ENCODE results near the gene CIBAR2. TPM values are rescaled to one million over a fixed set of nuclear protein-coding genes. Genes with fewer than 3 reads are reported as not detected.

CIBAR2 gene
- total and polyA plus RNA-seq, 2 donors (not counting 1 experiment from before 2014, with no cell fraction given), result not detected

GRCh38 chr16:85052536-85052935, 59.7 kb downstream of the CIBAR2 start:
- Histone ChIP-seq H3K9ac (ENCODE audit: insufficient read depth, low read length) (no peak overlapping the region), H3K4me2 (ENCODE audit: extremely low read depth, insufficient read depth, low read length) (no peak overlapping the region), H3K36me3 (ENCODE audit: control insufficient read depth, insufficient read depth, low read length) (no peaks in the 10 kb centered on the region), H3K27ac (ENCODE audit: insufficient read depth, low read length) (no peak overlapping the region), H4K20me1 (ENCODE audit: control insufficient read depth, extremely low read depth, insufficient read depth, low read length) (no peaks in the 10 kb centered on the region), H3K4me3 (replicated peaks in 1 of 4; ENCODE audit: control extremely low read depth in 1 of 4, insufficient read depth in 1 of 4, low read depth in 3 of 4, low read length in 4 of 4) (no peak overlapping the region), H3K4me1 (ENCODE audit: control insufficient read depth, extremely low read depth, insufficient read depth, low read length) (peaks cover 5% of the 10 kb centered on the region), H3K9me3 (ENCODE audit: control insufficient read depth, insufficient read depth, low read depth, low read length) (no peaks in the 10 kb centered on the region), H3K27me3 (ENCODE audit: control insufficient read depth, insufficient read depth, low read length) (no peaks in the 10 kb centered on the region), H2AFZ (ENCODE audit: low read length) (no peak overlapping the region), H3K79me2 (ENCODE audit: control insufficient read depth, insufficient read depth, low read length) (no peaks in the 10 kb centered on the region)
- TF ChIP-seq CTCF (conservative IDR thresholded peaks at IDR 0.05 in 1 of 2, IDR thresholded peaks at IDR 0.05 in 1 of 2; ENCODE audit: low read depth in 1 of 2, low read length in 2 of 2), result no peak
- TF ChIP-seq EZH2 (IDR thresholded peaks at IDR 0.05; ENCODE audit: low read length, missing control alignments), result no peak
- peak; percentile 15 to 24 for DNase-seq (ENCODE audit: low read depth in 2 of 2)

- H4K20me1 ChIP-seq (ENCODE audit: control insufficient read depth, extremely low read depth, insufficient read depth, low read length), result no peaks in the 10 kb centered on the region
- no peak overlapping the region for H3K4me3 ChIP-seq (replicated peaks in 1 of 4; ENCODE audit: control extremely low read depth in 1 of 4, insufficient read depth in 1 of 4, low read depth in 3 of 4, low read length in 4 of 4)
- no peaks in the 10 kb centered on the region for H3K36me3 ChIP-seq (ENCODE audit: control insufficient read depth, insufficient read depth, low read length)
- no peak overlapping the region for H3K4me2 ChIP-seq (ENCODE audit: extremely low read depth, insufficient read depth, low read length)
- H3K9me3 ChIP-seq (ENCODE audit: control insufficient read depth, insufficient read depth, low read depth, low read length), result no peaks in the 10 kb centered on the region
- no peaks in the 10 kb centered on the region for H3K27me3 ChIP-seq (ENCODE audit: control insufficient read depth, insufficient read depth, low read length)
- H2AFZ ChIP-seq (ENCODE audit: low read length), result no peak overlapping the region
- H3K9ac ChIP-seq (ENCODE audit: insufficient read depth, low read length), result no peak overlapping the region
- TF ChIP-seq CTCF (conservative IDR thresholded peaks at IDR 0.05 in 1 of 2, IDR thresholded peaks at IDR 0.05 in 1 of 2; ENCODE audit: low read depth in 1 of 2, low read length in 2 of 2) (no peak), EZH2 (IDR thresholded peaks at IDR 0.05; ENCODE audit: low read length, missing control alignments) (no peak)
- H3K79me2 ChIP-seq (ENCODE audit: control insufficient read depth, insufficient read depth, low read length), result no peaks in the 10 kb centered on the region
- DNase-seq (ENCODE audit: low read depth in 2 of 2), result no peak
- no peak overlapping the region for H3K27ac ChIP-seq (ENCODE audit: insufficient read depth, low read length)
- peaks cover 5% of the 10 kb centered on the region for H3K4me1 ChIP-seq (ENCODE audit: control insufficient read depth, extremely low read depth, insufficient read depth, low read length)
Measured at GRCh38 chr16:85051683-85052082, 60.6 kb downstream of the CIBAR2 start.

GRCh38 chr16:85051067-85051581, 61.1 kb downstream of the CIBAR2 start:
- peaks cover 4% of the 10 kb centered on the region for H3K4me1 ChIP-seq (ENCODE audit: control insufficient read depth, extremely low read depth, insufficient read depth, low read length)
- H3K9me3 ChIP-seq (ENCODE audit: control insufficient read depth, insufficient read depth, low read depth, low read length), result no peaks in the 10 kb centered on the region
- H2AFZ ChIP-seq (ENCODE audit: low read length), result no peak overlapping the region
- no peak overlapping the region for H3K4me2 ChIP-seq (ENCODE audit: extremely low read depth, insufficient read depth, low read length)
- no peak overlapping the region for H3K9ac ChIP-seq (ENCODE audit: insufficient read depth, low read length)
- H4K20me1 ChIP-seq (ENCODE audit: control insufficient read depth, extremely low read depth, insufficient read depth, low read length), result no peaks in the 10 kb centered on the region
- H3K4me3 ChIP-seq (replicated peaks in 1 of 4; ENCODE audit: control extremely low read depth in 1 of 4, insufficient read depth in 1 of 4, low read depth in 3 of 4, low read length in 4 of 4), result no peak overlapping the region
- H3K79me2 ChIP-seq (ENCODE audit: control insufficient read depth, insufficient read depth, low read length), result no peaks in the 10 kb centered on the region
- H3K36me3 ChIP-seq (ENCODE audit: control insufficient read depth, insufficient read depth, low read length), result no peaks in the 10 kb centered on the region
- no peak overlapping the region for H3K27ac ChIP-seq (ENCODE audit: insufficient read depth, low read length)
- TF ChIP-seq EZH2 (IDR thresholded peaks at IDR 0.05; ENCODE audit: low read length, missing control alignments) (no peak), CTCF (conservative IDR thresholded peaks at IDR 0.05 in 1 of 2, IDR thresholded peaks at IDR 0.05 in 1 of 2; ENCODE audit: low read depth in 1 of 2, low read length in 2 of 2) (no peak)
- H3K27me3 ChIP-seq (ENCODE audit: control insufficient read depth, insufficient read depth, low read length), result no peaks in the 10 kb centered on the region
- DNase-seq (ENCODE audit: low read depth in 2 of 2), result no peak

Data from fibroblast of lung (primary cell).